Measurements from ENCODE around the gene DCLK2.

GRCh38 chr4:150207871-150208270 is 129.6 kb downstream of the DCLK2 start:
- TF ChIP-seq CTCF (conservative IDR thresholded peaks at IDR 0.05; ENCODE audit: low read depth, low read length) (no peak), EZH2phosphoT487 (IDR thresholded peaks at IDR 0.05; ENCODE audit: borderline replicate concordance, low read length) (no peak), EZH2 (IDR thresholded peaks at IDR 0.05; ENCODE audit: low read length, unreplicated experiment) (no peak)
